Adrenal gland (tissue), 12 donors: ENCODE results near the gene MLLT1. TPM values are rescaled to one million over a fixed set of nuclear protein-coding genes. Genes with fewer than 3 reads are reported as not detected.

Source experiments
- DNase-seq, 7 donors: peaks; one replicate each; pipeline ENCODE4 v3.0.0-alpha.2; 2019 to 2020
- H3K27ac ChIP-seq, 5 donors: fragments of 200-600 bp; sonication (generic) in 4 of 5; 1 replicate in 3 of 5; 2 replicates in 2 of 5; pipeline versions ENCODE4 v1.5.1 to v1.8.0; 2016 to 2020; ENCODE audit warnings: mild to moderate bottlenecking in 1 of 5
- H3K27me3 ChIP-seq: fragments of 200-600 bp; 2 replicates; pipeline ENCODE4 v1.8.0; 2021
- H3K36me3 ChIP-seq, 2 donors: fragments of 200-600 bp; replicated peaks in 1 of 2; 1 replicate in 1 of 2; 2 replicates in 1 of 2; pipeline versions ENCODE4 v1.5.1 to v1.8.0; 2018 to 2022
- H3K4me1 ChIP-seq, 2 donors: fragments of 200-600 bp; replicated peaks in 1 of 2; 1 replicate in 1 of 2; 2 replicates in 1 of 2; pipeline versions ENCODE4 v1.5.1 to v1.8.0; 2018 to 2021
- H3K4me3 ChIP-seq, 4 donors: fragments of 200-600 bp; sonication (generic) in 3 of 4; one replicate each; pipeline ENCODE4 v1.5.1; 2016 to 2018
- H3K9me3 ChIP-seq, 3 donors: fragments of 200-600 bp; sonication (generic) in 1 of 3; replicated peaks in 1 of 3; 1 replicate in 2 of 3; 2 replicates in 1 of 3; pipeline versions ENCODE4 v1.5.1 to v1.8.0; 2016 to 2021
- POLR2A ChIP-seq, 2 donors: fragments of 450-650 bp; IDR thresholded peaks; one replicate each; pipeline ENCODE4 v1.6.1; 2017; ENCODE audit warnings: antibody characterized with exemption in 2 of 2, mild to moderate bottlenecking in 2 of 2, moderate library complexity in 1 of 2
- WGBS, 4 donors: extraction: QIAGEN DNeasy Blood & Tissue Kit in 2 of 4; methylation state at CpG; one replicate each; pipeline versions ENCODE4 v1.1.5 to v1.1.7; 2013 to 2017; 5-methylcytosine and 5-hydroxymethylcytosine counted together
- intact Hi-C, 2 donors: fragments of 100-400 bp; cut with DNase I; formaldehyde crosslinking; loops; one replicate each; pipeline versions ENCODE4 v1.14.1 to v1.15.0; 2022 to 2023
- polyA plus RNA-seq, 3 donors: library from polyadenylated mRNA; stranded (reverse); fragments of 200-250 nt in 2 of 3; fragments of 350-450 nt in 1 of 3; fragmentation: Illumina TruSeq in 1 of 3; extraction: RNeasy Lipid Tissue Mini Kit (QIAGEN cat#74804) in 1 of 3; gene quantifications; one replicate each; pipeline ENCODE4 v1.2.3, GENCODE V29; 2013 to 2014
- small RNA-seq, 2 donors: library from RNA; depleted of rRNA; stranded (forward); fragments of <200 nt; gene quantifications; one replicate each; pipeline ENCODE3, GENCODE V24; 2016
- total RNA-seq, 9 donors: library from RNA; depleted of rRNA in 4 of 9; stranded (reverse); fragments of >200 nt in 4 of 9; fragments of 120-200 nt in 1 of 9; fragmentation: NEBNext Ultra II Directional in 1 of 9; extraction: Animal tissue kit (Norgen Biotek cat#: 25700) in 1 of 9; gene quantifications; one replicate each; pipeline versions ENCODE4 v1.1.0 to v1.2.4, GENCODE V29; 2013 to 2023
- TF ChIP-seq, protein P1 (sequence below), 6 experiments: fragments of 450-650 bp in 4 of 6; fragments of 200-600 bp in 2 of 6; sonication (generic) in 1 of 6; IDR thresholded peaks; 1 replicate in 5 of 6; 2 replicates in 1 of 6; pipeline versions ENCODE4 v1.5.1 to v1.8.0; 2016 to 2021; ENCODE audit warnings: antibody characterized with exemption in 6 of 6, mild to moderate bottlenecking in 2 of 6, moderate library complexity in 1 of 6
- donor health status: healthy with polysubstance abuse.
- donor health status: Bipolar disorder and iron deficiency.
- donor health status: DM: yes; HTN: yes; CAD: no.
- donor health status: DM: no; HTN: no; CAD: no.
- donor health status: DM: no; HTN: no; CAD: no.
- donor health status: DM: yes; HTN: yes; CAD: no.

The MLLT1 gene
- total and polyA plus RNA-seq, 12 donors = 9.3 to 66.3 (median 28.2) TPM

DNA sequence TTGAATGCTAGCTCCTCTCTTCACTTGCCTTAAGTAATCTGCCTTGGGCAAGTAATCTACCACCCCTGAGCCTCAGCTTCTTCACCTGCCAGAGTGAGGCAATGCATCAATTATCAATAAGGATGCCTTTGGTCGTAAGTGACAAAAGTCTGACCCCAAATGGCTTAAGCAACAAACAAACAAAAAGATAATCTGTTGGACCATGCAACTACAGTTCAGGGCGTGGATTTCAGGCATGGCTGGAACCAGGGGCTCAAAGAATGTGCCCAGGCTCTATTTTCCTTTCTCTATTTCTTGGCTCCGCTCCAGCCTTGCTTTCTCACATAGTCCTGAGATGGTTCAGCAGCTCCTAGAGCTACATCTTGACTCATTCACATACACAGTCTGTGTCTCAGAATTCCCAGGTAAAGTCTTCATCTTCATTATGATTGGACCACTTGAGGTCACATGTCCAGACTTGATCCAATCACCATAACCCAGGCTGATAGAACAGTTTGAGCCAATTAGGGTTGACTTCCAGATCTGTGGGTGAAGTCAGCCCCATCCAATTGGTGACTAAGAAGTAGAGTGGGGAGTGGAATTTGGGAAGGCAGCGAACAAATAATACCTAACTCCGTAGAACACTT is 114.8 kb downstream of the MLLT1 start:
- H3K9me3 ChIP-seq = no peaks in the 10 kb centered on the region
- no peaks in the 10 kb centered on the region for H3K4me1 ChIP-seq
- DNase-seq = no peak
- no peaks in the 10 kb centered on the region for H3K36me3 ChIP-seq
- no peaks in the 10 kb centered on the region for H3K27me3 ChIP-seq
- TF ChIP-seq, protein P1, sequence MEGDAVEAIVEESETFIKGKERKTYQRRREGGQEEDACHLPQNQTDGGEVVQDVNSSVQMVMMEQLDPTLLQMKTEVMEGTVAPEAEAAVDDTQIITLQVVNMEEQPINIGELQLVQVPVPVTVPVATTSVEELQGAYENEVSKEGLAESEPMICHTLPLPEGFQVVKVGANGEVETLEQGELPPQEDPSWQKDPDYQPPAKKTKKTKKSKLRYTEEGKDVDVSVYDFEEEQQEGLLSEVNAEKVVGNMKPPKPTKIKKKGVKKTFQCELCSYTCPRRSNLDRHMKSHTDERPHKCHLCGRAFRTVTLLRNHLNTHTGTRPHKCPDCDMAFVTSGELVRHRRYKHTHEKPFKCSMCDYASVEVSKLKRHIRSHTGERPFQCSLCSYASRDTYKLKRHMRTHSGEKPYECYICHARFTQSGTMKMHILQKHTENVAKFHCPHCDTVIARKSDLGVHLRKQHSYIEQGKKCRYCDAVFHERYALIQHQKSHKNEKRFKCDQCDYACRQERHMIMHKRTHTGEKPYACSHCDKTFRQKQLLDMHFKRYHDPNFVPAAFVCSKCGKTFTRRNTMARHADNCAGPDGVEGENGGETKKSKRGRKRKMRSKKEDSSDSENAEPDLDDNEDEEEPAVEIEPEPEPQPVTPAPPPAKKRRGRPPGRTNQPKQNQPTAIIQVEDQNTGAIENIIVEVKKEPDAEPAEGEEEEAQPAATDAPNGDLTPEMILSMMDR (IDR thresholded peaks at IDR 0.05) = no peak
- TF ChIP-seq POLR2A (IDR thresholded peaks at IDR 0.05) = no peak
- H3K4me3 ChIP-seq = no peak overlapping the region
- 79 to 83% (median 80%) methylated on average over 5 of the region's 5 CpGs for WGBS, 4 donors
- intact Hi-C loops = no loop called here
- H3K27ac ChIP-seq = no peak overlapping the region

DNA sequence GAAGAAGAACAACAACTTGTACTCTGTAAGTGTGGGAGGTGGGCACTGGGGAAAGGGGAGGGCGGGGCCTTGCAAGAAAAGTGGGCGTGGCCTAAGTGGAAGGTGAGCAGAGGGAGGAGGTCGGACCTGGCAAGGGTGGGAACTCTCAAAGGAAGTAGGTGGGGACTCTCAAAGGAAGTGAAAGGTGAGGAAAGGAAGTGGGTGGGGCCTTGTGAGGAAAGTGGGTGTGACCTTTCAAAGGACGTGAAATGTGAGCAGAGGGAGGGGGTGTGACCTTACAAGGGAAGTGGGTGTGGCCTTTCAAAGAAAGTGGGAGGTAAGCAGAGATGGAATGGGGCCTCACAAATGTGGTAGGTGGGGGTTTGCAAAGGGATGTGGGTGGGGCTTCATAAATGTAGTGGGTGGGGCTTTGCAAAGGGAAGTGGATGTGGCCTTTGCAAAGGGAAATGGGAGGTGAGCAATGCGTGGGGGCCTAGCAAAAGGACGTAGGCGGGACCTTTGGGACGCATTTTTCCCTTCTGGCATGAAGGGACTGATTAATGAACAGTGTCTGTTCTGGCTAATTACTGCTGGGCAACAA is 118.4 kb downstream of the MLLT1 start:
- intact Hi-C loops = no loop called here
- H3K36me3 ChIP-seq = no peaks in the 10 kb centered on the region
- no peaks in the 10 kb centered on the region for H3K27me3 ChIP-seq
- H3K4me3 ChIP-seq = no peak overlapping the region
- DNase-seq = peak in 3 of 7 donors; percentile 10 to 35 (median 23)
- WGBS, 4 donors = 31 to 43% (median 40%) methylated on average over 8 of the region's 8 CpGs
- no peaks in the 10 kb centered on the region for H3K9me3 ChIP-seq
- H3K27ac ChIP-seq = peak overlapping the region in 1 of 5 donors; percentile 10
- TF ChIP-seq, protein P1 (IDR thresholded peaks at IDR 0.05) = no peak
- TF ChIP-seq POLR2A (IDR thresholded peaks at IDR 0.05) = no peak
- H3K4me1 ChIP-seq = no peaks in the 10 kb centered on the region

Small RNA genes within 50 kb of the gene (small RNA-seq; reads per million reads assigned to genes)
- gene AC011471.1 = 0 reads per million in 2 donors

Other genes with a start within 250 kb of the MLLT1 start
- 1 to 10 TPM; 2.3 to 7.8 (median 4.4) TPM for gene RFX2, start 169.5 kb downstream of the MLLT1 start, total RNA-seq
- gene RFX2, start 169.5 kb downstream of the MLLT1 start, polyA plus RNA-seq = 10 to 100 TPM in 1 of 3 donors, 1 to 10 TPM in 2; 2.7 to 10.4 (median 4.8) TPM
- not detected for gene ACSBG2, start 144.3 kb downstream of the MLLT1 start, total RNA-seq
- not detected for gene ACSBG2, start 144.3 kb downstream of the MLLT1 start, polyA plus RNA-seq
- under 1 TPM in 1 of 9 donors, not detected in 8; 0.11 TPM for gene ACER1, start 53.6 kb upstream of the MLLT1 start, total RNA-seq
- under 1 TPM in 1 of 3 donors, not detected in 2; 0.16 TPM for gene ACER1, start 53.6 kb upstream of the MLLT1 start, polyA plus RNA-seq
- 100 to 1,000 TPM in 5 of 9 donors, 10 to 100 TPM in 4; 81.6 to 151 (median 101) TPM for gene CLPP, start 81.6 kb upstream of the MLLT1 start, total RNA-seq
- 10 to 100 TPM; 35.7 to 69.8 (median 57.2) TPM for gene CLPP, start 81.6 kb upstream of the MLLT1 start, polyA plus RNA-seq
- 100 to 1,000 TPM in 3 of 9 donors, 10 to 100 TPM in 6; 63.8 to 137 (median 86.8) TPM for gene ALKBH7, start 92.8 kb upstream of the MLLT1 start, total RNA-seq
- gene ALKBH7, start 92.8 kb upstream of the MLLT1 start, polyA plus RNA-seq = 10 to 100 TPM in 2 of 3 donors, 1 to 10 TPM in 1; 3.2 to 59.2 (median 52.9) TPM
- 1 to 10 TPM in 7 of 9 donors, under 1 TPM in 2; 0.48 to 3.6 (median 1.3) TPM for gene PSPN, start 96.0 kb upstream of the MLLT1 start, total RNA-seq
- 1 to 10 TPM in 1 of 3 donors, under 1 TPM in 2; 0.67 to 2.3 (median 0.86) TPM for gene PSPN, start 96.0 kb upstream of the MLLT1 start, polyA plus RNA-seq
- gene GTF2F1, start 113.2 kb upstream of the MLLT1 start, total RNA-seq = 10 to 100 TPM; 29.0 to 67.3 (median 48.6) TPM
- 10 to 100 TPM; 57.1 to 79.1 (median 73.1) TPM for gene GTF2F1, start 113.2 kb upstream of the MLLT1 start, polyA plus RNA-seq
- 100 to 1,000 TPM in 6 of 9 donors, 10 to 100 TPM in 3; 44.6 to 261 (median 143) TPM for gene KHSRP, start 144.8 kb upstream of the MLLT1 start, total RNA-seq
- gene KHSRP, start 144.8 kb upstream of the MLLT1 start, polyA plus RNA-seq = 100 to 1,000 TPM in 1 of 3 donors, 10 to 100 TPM in 2; 59.1 to 175 (median 67.7) TPM
- gene SLC25A41, start 153.8 kb upstream of the MLLT1 start, total RNA-seq = under 1 TPM in 4 of 9 donors, not detected in 5; 0.18 to 0.46 (median 0.29) TPM
- 1 to 10 TPM in 1 of 3 donors, under 1 TPM in 1, not detected in 1; 0.54 to 1.4 TPM for gene SLC25A41, start 153.8 kb upstream of the MLLT1 start, polyA plus RNA-seq
- 100 to 1,000 TPM in 3 of 9 donors, 10 to 100 TPM in 6; 41.2 to 189 (median 74.3) TPM for gene SLC25A23, start 179.8 kb upstream of the MLLT1 start, total RNA-seq
- gene SLC25A23, start 179.8 kb upstream of the MLLT1 start, polyA plus RNA-seq = 10 to 100 TPM; 43.2 to 54.7 (median 49.3) TPM
- under 1 TPM in 5 of 9 donors, not detected in 4; 0.28 to 0.95 (median 0.72) TPM for gene CRB3, start 184.3 kb upstream of the MLLT1 start, total RNA-seq
- 1 to 10 TPM in 1 of 3 donors, under 1 TPM in 1, not detected in 1; 0.51 to 1.4 TPM for gene CRB3, start 184.3 kb upstream of the MLLT1 start, polyA plus RNA-seq
- 1 to 10 TPM in 7 of 9 donors, under 1 TPM in 2; 0.66 to 7.6 (median 4.4) TPM for gene DENND1C, start 201.8 kb upstream of the MLLT1 start, total RNA-seq
- 10 to 100 TPM in 1 of 3 donors, 1 to 10 TPM in 2; 1.4 to 12.1 (median 6.6) TPM for gene DENND1C, start 201.8 kb upstream of the MLLT1 start, polyA plus RNA-seq
- 100 to 1,000 TPM in 6 of 9 donors, 10 to 100 TPM in 3; 60.1 to 752 (median 166) TPM for gene TUBB4A, start 222.3 kb upstream of the MLLT1 start, total RNA-seq
- 100 to 1,000 TPM in 1 of 3 donors, 10 to 100 TPM in 2; 50.4 to 560 (median 63.1) TPM for gene TUBB4A, start 222.3 kb upstream of the MLLT1 start, polyA plus RNA-seq